ENCODE data around the gene RAB32.
"Not testable (repeated sequence)": the region's sequence is repeated elsewhere in the genome, so short reads cannot be mapped to it uniquely, and the experiment has no call there.

Gene RAB32

DNA sequence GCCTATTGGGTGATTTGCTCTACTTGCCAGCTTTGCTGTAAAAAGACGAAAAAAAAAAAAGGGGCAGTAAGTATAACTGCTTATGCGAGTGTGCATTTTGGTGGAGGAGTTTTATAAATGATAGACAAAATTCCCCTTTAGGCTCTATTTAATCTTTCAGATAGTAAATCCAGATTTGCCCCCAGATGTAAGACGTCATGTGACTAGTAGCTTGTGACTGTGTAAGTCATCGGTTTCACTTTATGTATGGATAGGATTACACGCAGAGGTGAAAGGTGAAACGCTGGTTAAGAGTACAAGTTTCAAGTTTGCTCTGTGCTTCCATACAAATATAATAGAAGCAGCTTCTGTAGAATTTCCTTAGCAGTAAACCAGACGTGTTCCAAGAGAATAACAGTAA is 7.9 kb downstream of the RAB32 start:
- no peak overlapping the region for H3K27ac ChIP-seq
- no peak for TF ChIP-seq CTCF (IDR thresholded peaks at IDR 0.05)
- no peak for TF ChIP-seq ZFX (IDR thresholded peaks at IDR 0.05; ENCODE audit: borderline replicate concordance)

- TF ChIP-seq CTCF (IDR thresholded peaks at IDR 0.05) (no peak), ZFX (IDR thresholded peaks at IDR 0.05; ENCODE audit: borderline replicate concordance) (no peak)
- H3K27ac ChIP-seq: no peak overlapping the region
These were observed 9.9 kb downstream of the RAB32 start for GRCh38 chr6:146553377-146554135.

DNA sequence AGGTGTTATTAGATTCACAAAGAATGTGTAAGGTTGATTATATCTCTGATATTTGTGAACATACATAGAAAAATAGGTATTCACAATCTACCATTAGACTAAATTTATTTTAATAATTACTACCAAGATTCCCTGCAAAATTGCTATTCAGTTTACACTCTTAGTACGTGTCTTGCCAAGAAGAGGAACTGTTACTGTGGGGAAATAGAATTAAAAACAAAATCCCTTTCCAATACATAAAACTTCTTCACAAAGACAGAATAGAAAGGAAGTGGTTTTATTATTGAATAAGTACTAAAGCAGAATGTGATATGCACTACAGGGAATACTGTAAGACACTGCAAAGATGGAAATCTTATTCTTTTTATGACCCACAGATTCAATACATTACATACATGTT is 17.0 kb downstream of the RAB32 start:
- no peak overlapping the region for H3K27ac ChIP-seq
- TF ChIP-seq CTCF (IDR thresholded peaks at IDR 0.05) (no peak), ZFX (IDR thresholded peaks at IDR 0.05; ENCODE audit: borderline replicate concordance) (no peak)

GRCh38 chr6:146566661-146567060 is 23.0 kb downstream of the RAB32 start:
- H3K27ac ChIP-seq: not testable (repeated sequence)

DNA sequence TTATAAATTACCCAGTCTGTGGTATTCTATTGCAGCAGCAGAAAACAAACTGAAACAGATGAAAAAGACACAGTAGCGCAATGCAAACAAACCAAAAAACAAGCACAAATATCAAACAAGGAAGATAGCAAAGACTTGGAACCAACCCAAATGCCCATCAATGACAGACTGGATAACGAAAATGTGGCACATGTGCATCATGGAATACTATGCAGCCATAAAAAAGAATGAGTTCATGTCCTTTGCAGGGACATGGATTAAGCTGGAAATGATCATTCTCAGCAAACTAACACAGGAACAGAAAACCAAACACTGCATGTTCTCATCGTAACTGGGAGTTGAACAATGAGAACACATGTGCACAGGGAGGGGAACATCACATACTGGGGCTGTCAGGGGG is 25.0 kb downstream of the RAB32 start:
- H3K27ac ChIP-seq: not testable (repeated sequence)

- no peak overlapping the region for H3K27ac ChIP-seq
- TF ChIP-seq CTCF (IDR thresholded peaks at IDR 0.05) (no peak), ZFX (IDR thresholded peaks at IDR 0.05; ENCODE audit: borderline replicate concordance) (no peak)
These were observed 30.6 kb downstream of the RAB32 start for GRCh38 chr6:146574211-146574610.

DNA sequence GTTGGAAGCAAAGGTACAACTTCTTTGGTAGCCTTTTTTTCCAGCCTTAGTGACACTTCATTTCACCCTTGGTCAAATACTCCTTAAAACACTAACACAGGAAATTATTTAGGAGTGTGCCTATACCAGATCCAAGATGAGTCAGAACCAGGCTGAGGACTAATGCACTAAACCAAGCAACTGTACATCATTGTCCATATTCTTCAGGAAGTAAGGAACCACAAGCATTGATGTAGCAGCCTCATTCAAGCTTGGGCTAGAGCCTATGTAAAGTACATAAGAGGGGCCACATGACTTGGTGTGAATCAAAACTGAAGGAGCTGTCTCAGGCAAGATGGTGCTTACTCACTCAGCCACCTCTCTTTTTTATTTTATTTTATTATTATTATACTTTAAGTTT is 34.4 kb downstream of the RAB32 start:
- no peak overlapping the region for H3K27ac ChIP-seq
- TF ChIP-seq CTCF (IDR thresholded peaks at IDR 0.05) (no peak), ZFX (IDR thresholded peaks at IDR 0.05; ENCODE audit: borderline replicate concordance) (no peak)

DNA sequence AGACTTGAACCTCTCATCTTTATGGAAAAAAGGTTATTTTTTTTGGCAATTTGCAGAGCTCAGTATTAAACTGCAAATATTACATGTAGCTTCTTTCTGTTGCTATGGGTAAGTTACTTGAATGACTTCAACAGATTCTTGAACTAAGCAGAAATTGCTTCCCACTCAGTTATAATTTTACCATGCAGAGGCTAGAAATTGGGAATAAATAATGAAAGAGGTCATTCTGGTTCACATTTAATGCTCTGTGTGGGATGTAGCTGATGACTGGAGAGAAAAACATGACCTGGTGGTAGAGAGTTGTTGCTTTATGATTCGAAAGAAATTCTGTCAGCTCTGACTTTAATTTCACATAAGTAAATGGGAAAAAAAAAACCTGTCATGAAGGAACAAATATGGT is 38.3 kb downstream of the RAB32 start:
- no peak overlapping the region for H3K27ac ChIP-seq
- TF ChIP-seq CTCF (IDR thresholded peaks at IDR 0.05): no peak
- no peak for TF ChIP-seq ZFX (IDR thresholded peaks at IDR 0.05; ENCODE audit: borderline replicate concordance)

Data from 22Rv1 (cell line).